Gastrocnemius medialis (tissue), 4 donors: Measurements from ENCODE around the gene SP8. TPM values are rescaled to one million over a fixed set of nuclear protein-coding genes. Genes with fewer than 3 reads are reported as not detected.
A peak's percentile ranks its signal among the peaks of the same experiment; 100 is the strongest.

Source experiments
- ATAC-seq, 2 donors: fragments of 150-250 bp; one replicate each; pipeline ENCODE4 v1.9.1; 2016
- DNase-seq, 2 donors: peaks; one replicate each; pipeline ENCODE4 v3.0.0-alpha.2; 2019
- H3K27ac ChIP-seq, 4 donors: fragments of 200-600 bp; sonication (generic); 1 replicate in 1 of 4; 2 replicates in 3 of 4; pipeline ENCODE4 v1.5.1; 2016 to 2018; ENCODE audit warnings: mild to moderate bottlenecking in 2 of 4, moderate library complexity in 1 of 4
- H3K27me3 ChIP-seq, 3 donors: fragments of 200-600 bp; sonication (generic) in 2 of 3; 1 replicate in 1 of 3; 2 replicates in 2 of 3; pipeline versions ENCODE4 v1.5.1 to v1.6.0; 2016 to 2019; ENCODE audit warnings: mild to moderate bottlenecking in 1 of 3, moderate library complexity in 1 of 3
- H3K36me3 ChIP-seq, 2 donors: fragments of 200-600 bp; sonication (generic) in 1 of 2; one replicate each; pipeline ENCODE4 v1.5.1; 2017 to 2018
- H3K4me1 ChIP-seq, 2 donors: fragments of 200-600 bp; sonication (generic) in 1 of 2; one replicate each; pipeline ENCODE4 v1.5.1; 2016 to 2017; ENCODE audit warnings: mild to moderate bottlenecking in 2 of 2
- H3K4me3 ChIP-seq, 4 donors: fragments of 200-600 bp; sonication (generic) in 3 of 4; 1 replicate in 1 of 4; 2 replicates in 3 of 4; pipeline ENCODE4 v1.5.1; 2016 to 2019; ENCODE audit warnings: mild to moderate bottlenecking in 2 of 4
- H3K9me3 ChIP-seq, 3 donors: fragments of 200-600 bp; sonication (generic) in 2 of 3; 1 replicate in 1 of 3; 2 replicates in 2 of 3; pipeline ENCODE4 v1.5.1; 2016 to 2019
- CTCF ChIP-seq, 5 experiments: fragments of 450-650 bp in 3 of 5; fragments of 200-600 bp in 2 of 5; sonication (generic) in 2 of 5; IDR thresholded peaks in 4 of 5; conservative IDR thresholded peaks in 1 of 5; 1 replicate in 4 of 5; 2 replicates in 1 of 5; pipeline ENCODE4 v1.5.1; 2016 to 2019; ENCODE audit warnings: antibody characterized with exemption in 5 of 5, mild to moderate bottlenecking in 3 of 5, moderate library complexity in 3 of 5
- POLR2A ChIP-seq, 2 donors: fragments of 450-650 bp; IDR thresholded peaks; one replicate each; pipeline ENCODE4 v1.6.1; 2017; ENCODE audit warnings: antibody characterized with exemption in 2 of 2, mild to moderate bottlenecking in 2 of 2, moderate library complexity in 2 of 2
- in situ Hi-C, 4 donors: fragments of 200-750 bp; cut with MboI; loops; one replicate each; pipeline versions ENCODE4 v1.15.0 to v1.8.0; 2017; ENCODE audit warnings: low sequenced_read_pairs in 4 of 4
- intact Hi-C: fragments of 100-400 bp; cut with DNase I; formaldehyde crosslinking; loops from one replicate; pipeline ENCODE4 v1.15.1; 2023; ENCODE audit warnings: low total_unique reads
- total RNA-seq, 4 donors: library from RNA; depleted of rRNA; stranded (reverse); fragments of >200 nt; gene quantifications; one replicate each; pipeline versions ENCODE4 v1.1.0 to v1.2.3, GENCODE V29; 2016

The SP8 gene
- total RNA-seq, 4 donors from 2014 or later = not detected

GRCh38 chr7:20793248-20793647 is 6.6 kb upstream of the SP8 start:
- no peak for DNase-seq
- no peak overlapping the region for H3K27ac ChIP-seq
- intact Hi-C loops = no loop called here
- H3K4me3 ChIP-seq = peak overlapping the region in 1 of 4 donors; percentile 4
- H3K9me3 ChIP-seq = no peaks in the 10 kb centered on the region
- peaks cover 94 to 95% (median 94%) of the 10 kb centered on the region in 3 donors for H3K27me3 ChIP-seq
- no peaks in the 10 kb centered on the region for H3K4me1 ChIP-seq
- ATAC-seq = no peak
- H3K36me3 ChIP-seq = no peaks in the 10 kb centered on the region
- TF ChIP-seq POLR2A (IDR thresholded peaks at IDR 0.05) = no peak
- TF ChIP-seq CTCF (IDR thresholded peaks at IDR 0.05 in 4 of 5, conservative IDR thresholded peaks at IDR 0.05 in 1 of 5) = no peak
- in situ Hi-C loops = no loop called here

GRCh38 chr7:20791538-20792434 is 5.1 kb upstream of the SP8 start:
- in situ Hi-C loops (no loop called here), intact Hi-C loops (no loop called here)
- TF ChIP-seq CTCF (IDR thresholded peaks at IDR 0.05 in 4 of 5, conservative IDR thresholded peaks at IDR 0.05 in 1 of 5) = no peak
- no peak for TF ChIP-seq POLR2A (IDR thresholded peaks at IDR 0.05)
- peak overlapping the region in 1 of 4 donors; percentile 41 for H3K4me3 ChIP-seq
- no peaks in the 10 kb centered on the region for H3K9me3 ChIP-seq
- no peaks in the 10 kb centered on the region for H3K36me3 ChIP-seq
- H3K4me1 ChIP-seq = peaks cover 0 to 6% of the 10 kb centered on the region in 2 donors
- ATAC-seq = no peak
- peaks cover 98 to 99% (median 99%) of the 10 kb centered on the region in 3 donors for H3K27me3 ChIP-seq
- DNase-seq = no peak
- H3K27ac ChIP-seq = no peak overlapping the region

- DNase-seq = no peak
- TF ChIP-seq CTCF (IDR thresholded peaks at IDR 0.05 in 4 of 5, conservative IDR thresholded peaks at IDR 0.05 in 1 of 5) = no peak
- no peak for TF ChIP-seq POLR2A (IDR thresholded peaks at IDR 0.05)
- no peak overlapping the region for H3K4me3 ChIP-seq
- H3K36me3 ChIP-seq = no peaks in the 10 kb centered on the region
- no peak overlapping the region for H3K27ac ChIP-seq
- peaks cover 11 to 20% of the 10 kb centered on the region in 2 donors for H3K4me1 ChIP-seq
- intact Hi-C loops = no loop called here
- in situ Hi-C loops = no loop called here
- peaks cover 98 to 99% (median 99%) of the 10 kb centered on the region in 3 donors for H3K27me3 ChIP-seq
- H3K9me3 ChIP-seq = no peaks in the 10 kb centered on the region
- no peak for ATAC-seq
Measured at GRCh38 chr7:20790375-20790774, 3.7 kb upstream of the SP8 start.

DNA sequence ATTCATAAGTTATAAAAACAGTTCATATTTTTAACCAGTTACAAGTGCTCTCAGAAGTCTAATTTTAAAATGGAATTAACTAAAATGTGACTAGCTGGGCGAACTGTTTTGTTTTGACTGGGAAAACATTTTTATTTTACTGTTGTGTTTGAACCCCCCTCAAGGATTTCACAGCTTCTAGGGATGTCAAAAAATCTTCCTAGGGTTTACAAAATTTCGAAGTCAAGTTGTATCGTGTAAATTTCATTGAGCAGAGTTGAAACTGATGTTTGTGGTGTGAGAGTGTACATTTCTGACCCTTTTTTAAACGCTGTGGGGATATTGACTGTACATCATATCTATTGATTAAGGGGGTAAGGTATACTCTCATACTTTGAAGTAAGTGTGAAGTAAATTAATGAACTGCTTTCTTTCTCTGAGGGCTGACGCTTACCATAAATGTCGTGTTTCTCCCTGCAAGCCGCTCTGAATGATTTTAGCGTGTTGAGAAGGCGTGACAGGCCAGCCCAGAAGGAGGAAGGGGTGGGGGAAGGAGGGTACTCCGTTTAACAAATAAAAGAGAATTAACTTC is 1.8 kb upstream of the SP8 start:
- in situ Hi-C loops = no loop called here
- no peaks in the 10 kb centered on the region for H3K36me3 ChIP-seq
- ATAC-seq (no peak), DNase-seq (no peak)
- H3K27ac ChIP-seq = no peak overlapping the region
- H3K4me1 ChIP-seq = peaks cover 11 to 20% of the 10 kb centered on the region in 2 donors
- TF ChIP-seq POLR2A (IDR thresholded peaks at IDR 0.05) (no peak), CTCF (IDR thresholded peaks at IDR 0.05 in 4 of 5, conservative IDR thresholded peaks at IDR 0.05 in 1 of 5) (no peak)
- H3K9me3 ChIP-seq = no peaks in the 10 kb centered on the region
- intact Hi-C loops = no loop called here
- peaks cover 98 to 99% (median 98%) of the 10 kb centered on the region in 3 donors for H3K27me3 ChIP-seq
- H3K4me3 ChIP-seq = no peak overlapping the region
